HCT116 (cell line): ENCODE measurements around the gene DUSP6. TPM values are rescaled to one million over a fixed set of nuclear protein-coding genes. Genes with fewer than 3 reads are reported as not detected.

Experiments
- ATAC-seq: fragments of 200-7000 bp; cut with Tn5 transposase; 2 replicates; pipeline ENCODE4 v1.9.1; 2020; ENCODE audit warnings: mild to moderate bottlenecking, moderate library complexity
- BruUV-seq: library from RNA; stranded (reverse); fragments of 400-500 nt; replicated peaks from 2 replicates; lab custom pipeline; 2021; lab: Mats Ljungman, UMichigan
- CTCF ChIA-PET: fragments of 300-600 bp; sonication (Branson Sonifier 250); formaldehyde crosslinking; loops from one replicate; lab custom pipeline; 2021; ENCODE audit warnings: antibody characterized with exemption; lab: Charles Lee
- POLR2A ChIA-PET: fragments of 300-600, 350-600 bp; sonication (Branson Sonifier 250); formaldehyde crosslinking; loops from one replicate; lab custom pipeline; 2021; ENCODE audit warnings: antibody characterized with exemption; lab: Charles Lee
- RAD21 ChIA-PET, 2 experiments: fragments of 300-600 bp; sonication (Branson Sonifier 250); formaldehyde crosslinking; loops; one replicate each; lab custom pipeline; 2023; ENCODE audit warnings: low total read pairs in 2 of 2; ENCODE audit not compliant: uncharacterized antibody in 2 of 2, unreplicated experiment in 2 of 2, low non-redundant PET in 1 of 2; lab: Charles Lee
- DNase-seq: peaks from one replicate; pipeline ENCODE4 v3.0.0-alpha.2; 2010; ENCODE audit warnings: low read depth, low spot score
- H2AFZ ChIP-seq: fragments of 200-600 bp; shearing (Covaris generic), sonication (generic); 2 replicates; pipeline ENCODE4 v1.6.1; 2017; ENCODE audit warnings: low read depth, mixed run types, mixed read lengths, antibody characterized with exemption, low read length; ENCODE audit not compliant: poor library complexity, severe bottlenecking
- H3K27ac ChIP-seq: 2 replicates; pipeline ENCODE4 v1.5.1; 2012; ENCODE audit warnings: low read depth, low read length
- H3K27me3 ChIP-seq: fragments of 200-600 bp; sonication (generic); 2 replicates; pipeline ENCODE4 v1.6.1; 2016; ENCODE audit warnings: mixed run types, low read length, mixed read lengths; ENCODE audit not compliant: insufficient read depth
- H3K36me3 ChIP-seq, 2 experiments: fragments of 200-500 bp in 1 of 2; fragments of 200-600 bp in 1 of 2; sonication (Bioruptor generic) in 1 of 2; sonication (generic) in 1 of 2; 2 replicates each; pipeline versions ENCODE4 v1.5.1 to v1.6.1; 2014 to 2016; ENCODE audit warnings: low read length in 2 of 2, inconsistent platforms in 1 of 2, mixed read lengths in 1 of 2, mixed run types in 1 of 2; ENCODE audit not compliant: insufficient read depth in 2 of 2, control insufficient read depth in 1 of 2
- H3K4me1 ChIP-seq, 2 experiments: fragments of 200-600 bp in 1 of 2; sonication (generic) in 1 of 2; 2 replicates each; pipeline versions ENCODE4 v1.5.1 to v1.6.1; 2012 to 2017; ENCODE audit warnings: low read length in 2 of 2, inconsistent platforms in 1 of 2, mild to moderate bottlenecking in 1 of 2, mixed read lengths in 1 of 2, mixed run types in 1 of 2, moderate library complexity in 1 of 2; ENCODE audit not compliant: insufficient read depth in 2 of 2, control insufficient read depth in 1 of 2
- H3K4me2 ChIP-seq: fragments of 200-600 bp; sonication (generic); 2 replicates; pipeline ENCODE4 v1.6.1; 2017; ENCODE audit warnings: mixed run types, low read length, mixed read lengths
- H3K4me3 ChIP-seq, 2 experiments: fragments of 200-600 bp in 1 of 2; sonication (generic) in 1 of 2; replicated peaks in 1 of 2; 2 replicates each; pipeline ENCODE4 v1.5.1; 2011 to 2016; ENCODE audit warnings: low read length in 2 of 2, control low read depth in 1 of 2, low read depth in 1 of 2, mild to moderate bottlenecking in 1 of 2, mixed read lengths in 1 of 2, mixed run types in 1 of 2
- H3K79me2 ChIP-seq: fragments of 200-600 bp; sonication (generic); 2 replicates; pipeline ENCODE4 v1.6.1; 2017; ENCODE audit warnings: mild to moderate bottlenecking, mixed run types, low read length, moderate library complexity, mixed read lengths; ENCODE audit not compliant: insufficient read depth
- H3K9ac ChIP-seq: fragments of 200-600 bp; sonication (generic); 2 replicates; pipeline ENCODE4 v1.6.1; 2016; ENCODE audit warnings: low read length, mixed read lengths
- H3K9me2 ChIP-seq: fragments of 200-600 bp; sonication (generic), shearing (Covaris generic); 2 replicates; pipeline ENCODE4 v1.6.1; 2017; ENCODE audit warnings: mixed run types, mild to moderate bottlenecking, moderate library complexity; ENCODE audit not compliant: insufficient read depth
- H3K9me3 ChIP-seq, 2 experiments: fragments of 200-500 bp in 1 of 2; fragments of 200-600 bp in 1 of 2; sonication (Bioruptor generic) in 1 of 2; sonication (generic) in 1 of 2; 2 replicates each; pipeline ENCODE4 v1.6.1; 2014 to 2017; ENCODE audit warnings: low read length in 2 of 2, mixed read lengths in 2 of 2, inconsistent platforms in 1 of 2, low read depth in 1 of 2, mild to moderate bottlenecking in 1 of 2, mixed run types in 1 of 2, moderate library complexity in 1 of 2; ENCODE audit not compliant: control insufficient read depth in 1 of 2, insufficient read depth in 1 of 2
- H4K20me1 ChIP-seq: fragments of 200-600 bp; sonication (generic), shearing (Covaris generic); 2 replicates; pipeline ENCODE4 v1.6.1; 2017; ENCODE audit warnings: mixed run types, mild to moderate bottlenecking, moderate library complexity; ENCODE audit not compliant: insufficient read depth
- ATF3 ChIP-seq: IDR thresholded peaks from 2 replicates; pipeline ENCODE4 v1.6.1; 2012
- CBX3 ChIP-seq: IDR thresholded peaks from 2 replicates; pipeline ENCODE4 v1.6.1; 2012; ENCODE audit warnings: low read depth
- CEBPB ChIP-seq: IDR thresholded peaks from 2 replicates; pipeline ENCODE4 v1.6.1; 2012; ENCODE audit warnings: low read depth
- CTCF ChIP-seq, 3 experiments: fragments of 200-600 bp in 1 of 3; sonication (generic) in 1 of 3; IDR thresholded peaks in 2 of 3; conservative IDR thresholded peaks in 1 of 3; 2 replicates each; pipeline ENCODE4 v1.5.1; 2012 to 2017; ENCODE audit warnings: low read depth in 2 of 3, low read length in 2 of 3, antibody characterized with exemption in 1 of 3, borderline replicate concordance in 1 of 3, control low read depth in 1 of 3, mild to moderate bottlenecking in 1 of 3, mixed read lengths in 1 of 3, mixed run types in 1 of 3, moderate library complexity in 1 of 3; ENCODE audit not compliant: insufficient read depth in 1 of 3
- EGR1 ChIP-seq: IDR thresholded peaks from 2 replicates; pipeline ENCODE4 v1.6.1; 2012; ENCODE audit warnings: low read depth
- ELF1 ChIP-seq: IDR thresholded peaks from 2 replicates; pipeline ENCODE4 v1.6.1; 2012; ENCODE audit warnings: low read depth, borderline replicate concordance
- EZH2 ChIP-seq: fragments of 200-600 bp; sonication (generic); IDR thresholded peaks from 2 replicates; pipeline ENCODE4 v1.6.1; 2017; ENCODE audit warnings: antibody characterized with exemption, mixed run types
- EZH2phosphoT487 ChIP-seq: fragments of 200-600 bp; IDR thresholded peaks from 2 replicates; pipeline ENCODE4 v1.6.1; 2018; ENCODE audit warnings: antibody characterized with exemption, borderline replicate concordance
- FOSL1 ChIP-seq: IDR thresholded peaks from 2 replicates; pipeline ENCODE4 v1.6.1; 2012; ENCODE audit warnings: low read depth
- JUND ChIP-seq: IDR thresholded peaks from 2 replicates; pipeline ENCODE4 v1.6.1; 2012
- POLR2A ChIP-seq: IDR thresholded peaks from 2 replicates; pipeline ENCODE4 v1.7.0; 2011; ENCODE audit warnings: borderline replicate concordance; ENCODE audit not compliant: insufficient read depth, insufficient read length; ENCODE audit errors: extremely low read depth
- POLR2AphosphoS5 ChIP-seq: IDR thresholded peaks from 2 replicates; pipeline ENCODE4 v1.6.1; 2011; ENCODE audit warnings: mild to moderate bottlenecking, low read depth, low read length, moderate library complexity
- RAD21 ChIP-seq: IDR thresholded peaks from 2 replicates; pipeline ENCODE4 v1.6.1; 2012; ENCODE audit warnings: low read depth, mild to moderate bottlenecking
- REST ChIP-seq: IDR thresholded peaks from 2 replicates; pipeline ENCODE4 v1.6.1; 2012; ENCODE audit warnings: low read depth
- SIN3A ChIP-seq: IDR thresholded peaks from 2 replicates; pipeline ENCODE4 v1.6.1; 2012; ENCODE audit warnings: low read depth
- SRF ChIP-seq: IDR thresholded peaks from 2 replicates; pipeline ENCODE4 v1.6.1; 2012; ENCODE audit warnings: low read depth
- YY1 ChIP-seq: IDR thresholded peaks from 2 replicates; pipeline ENCODE4 v1.6.1; 2011; ENCODE audit warnings: low read length, low read depth, moderate library complexity, mild to moderate bottlenecking; ENCODE audit not compliant: insufficient replicate concordance; ENCODE audit errors: extremely low read depth
- ZBTB33 ChIP-seq: IDR thresholded peaks from 2 replicates; pipeline ENCODE4 v1.6.1; 2011; ENCODE audit warnings: mild to moderate bottlenecking, low read length, moderate library complexity; ENCODE audit not compliant: insufficient replicate concordance; ENCODE audit errors: extremely low read depth
- ZNF274 ChIP-seq: fragments of 200-500 bp; sonication (Bioruptor generic); IDR thresholded peaks from 2 replicates; pipeline ENCODE4 v1.6.1; 2014; ENCODE audit warnings: mild to moderate bottlenecking, low read depth, low read length, inconsistent platforms
- intact Hi-C: fragments of 100-400 bp; cut with micrococcal nuclease; formaldehyde crosslinking; loops from 2 replicates; pipeline ENCODE4 v1.10.0; 2022
- total RNA-seq: library from RNA; stranded (reverse); gene quantifications from one replicate; pipeline ENCODE4 v1.2.1, GENCODE V29; 2021; ENCODE audit not compliant: unreplicated experiment

DUSP6 gene
- total RNA-seq, 1 experiment from 2014 or later: 219 TPM

- CTCF ChIA-PET: no interaction called here
- no peak for DNase-seq
- intact Hi-C loops: no loop called here
- Histone ChIP-seq H3K9ac (no peak overlapping the region), H3K79me2 (no peaks in the 10 kb centered on the region), H3K27me3 (no peaks in the 10 kb centered on the region), H2AFZ (no peak overlapping the region), H4K20me1 (no peaks in the 10 kb centered on the region), H3K4me2 (no peak overlapping the region), H3K36me3 (no peaks in the 10 kb centered on the region), H3K9me2 (no peaks in the 10 kb centered on the region), H3K9me3 (no peaks in the 10 kb centered on the region), H3K27ac (no peak overlapping the region), H3K4me3 (no peak overlapping the region), H3K4me1 (no peaks in the 10 kb centered on the region)
- RAD21 ChIA-PET: no interaction called here
- ATAC-seq: no peak
- BruUV-seq: no TSS peak
- TF ChIP-seq RAD21 (no peak), ZBTB33 (no peak), ZNF274 (no peak), CBX3 (no peak), EGR1 (no peak), SRF (no peak), POLR2A (no peak), EZH2 (no peak), ATF3 (no peak), CEBPB (no peak), REST (no peak), JUND (no peak), ELF1 (no peak), YY1 (no peak), EZH2phosphoT487 (no peak), CTCF (IDR thresholded peaks at IDR 0.05 in 2 of 3, conservative IDR thresholded peaks at IDR 0.05 in 1 of 3; ENCODE audit: borderline replicate concordance in 1 of 3, insufficient read depth in 1 of 3, low read depth in 2 of 3, low read length in 2 of 3) (no peak), FOSL1 (no peak), POLR2AphosphoS5 (no peak), SIN3A (no peak)
- POLR2A ChIA-PET: interaction anchor here (0.6 to 0.8 kb wide), 2 partner anchors 27 to 337 kb away, joined by 3 read pairs; no protein-coding TSS in a partner anchor
Observed at GRCh38 chr12:89326239-89327040, 25.9 kb downstream of the DUSP6 start.
